NCI-H1694 (cell line): ENCODE measurements around the gene KIF24.
"Not testable (repeated sequence)": the region's sequence is repeated elsewhere in the genome, so short reads cannot be mapped to it uniquely, and the experiment has no call there.

Source experiments
- DNase-seq: peaks from one replicate; lab custom pipeline; 2025; lab: John Stamatoyannopoulos, UW

The KIF24 gene

GRCh38 chr9:34362614-34363214 is 33.6 kb upstream of the KIF24 start:
- no peak for DNase-seq

GRCh38 chr9:34352957-34353356 is 23.9 kb upstream of the KIF24 start:
- not testable (repeated sequence) for DNase-seq

- DNase-seq: not testable (repeated sequence)
Measured at GRCh38 chr9:34352122-34352652, 23.1 kb upstream of the KIF24 start.

GRCh38 chr9:34349324-34349723 is 20.3 kb upstream of the KIF24 start:
- DNase-seq: no peak

GRCh38 chr9:34347800-34348158 is 18.7 kb upstream of the KIF24 start:
- no peak for DNase-seq

- DNase-seq: no peak
Measured at GRCh38 chr9:34346873-34347799, 18.1 kb upstream of the KIF24 start.

- no peak for DNase-seq
Measured at GRCh38 chr9:34343605-34344004, 14.5 kb upstream of the KIF24 start.

- DNase-seq: no peak
Measured at GRCh38 chr9:34343090-34343489, 14.0 kb upstream of the KIF24 start.

GRCh38 chr9:34341659-34342295 is 12.7 kb upstream of the KIF24 start:
- no peak for DNase-seq

- no peak for DNase-seq
Measured at GRCh38 chr9:34338665-34339385, 9.8 kb upstream of the KIF24 start.

- not testable (repeated sequence) for DNase-seq
Measured at GRCh38 chr9:34338079-34338478, 9.0 kb upstream of the KIF24 start.

- no peak for DNase-seq
Measured at GRCh38 chr9:34337403-34337802, 8.3 kb upstream of the KIF24 start.

- no peak for DNase-seq
Measured at GRCh38 chr9:34335376-34335775, 6.3 kb upstream of the KIF24 start.

GRCh38 chr9:34334916-34335315 is 5.8 kb upstream of the KIF24 start:
- no peak for DNase-seq

GRCh38 chr9:34334337-34334824 is 5.3 kb upstream of the KIF24 start:
- DNase-seq: no peak

GRCh38 chr9:34333836-34334235 is 4.8 kb upstream of the KIF24 start:
- no peak for DNase-seq

GRCh38 chr9:34332076-34332964 is 3.3 kb upstream of the KIF24 start:
- peak; percentile 72 for DNase-seq

GRCh38 chr9:34331196-34331595 is 2.1 kb upstream of the KIF24 start:
- DNase-seq: no peak

GRCh38 chr9:34328500-34328986 is 525 bp downstream of the KIF24 start:
- DNase-seq: peak; percentile 16

GRCh38 chr9:34326690-34327089 is 2.4 kb downstream of the KIF24 start:
- no peak for DNase-seq
